MG63 (cell line): ENCODE results near the gene CRYZL1. TPM values are rescaled to one million over a fixed set of nuclear protein-coding genes. Genes with fewer than 3 reads are reported as not detected.

ENCODE experiments used
- DNase-seq: peaks from one replicate; pipeline ENCODE4 v3.0.0-alpha.2; 2020
- H3K27me3 ChIP-seq: fragments of 250-450 bp; sonication (Bioruptor Pico); 2 replicates; pipeline ENCODE4 v1.5.1; 2020; ENCODE audit warnings: mild to moderate bottlenecking, moderate library complexity
- H3K36me3 ChIP-seq: fragments of 250-450 bp; sonication (Bioruptor Pico); 2 replicates; pipeline ENCODE4 v1.5.1; 2020; ENCODE audit warnings: mild to moderate bottlenecking, moderate library complexity
- H3K4me3 ChIP-seq: fragments of 250-450 bp; sonication (Bioruptor Pico); 2 replicates; pipeline ENCODE4 v1.5.1; 2020; ENCODE audit warnings: mild to moderate bottlenecking, moderate library complexity
- H3K9me3 ChIP-seq: fragments of 250-450 bp; sonication (Bioruptor Pico); 2 replicates; pipeline ENCODE4 v1.5.1; 2020; ENCODE audit warnings: mild to moderate bottlenecking, moderate library complexity
- total RNA-seq: library from RNA; depleted of rRNA; stranded (reverse); fragments of >200 nt; shearing (Covaris generic); gene quantifications from 2 replicates; pipeline ENCODE4 v1.2.3, GENCODE V29; 2014; ENCODE audit warnings: low replicate concordance

The CRYZL1 gene
- total RNA-seq, 1 experiment from 2014 or later, result 7.8 TPM

- no peak for DNase-seq
- no peaks in the 10 kb centered on the region for H3K27me3 ChIP-seq
- H3K9me3 ChIP-seq, result no peaks in the 10 kb centered on the region
- H3K4me3 ChIP-seq, result no peak overlapping the region
- peaks cover 97% of the 10 kb centered on the region for H3K36me3 ChIP-seq
Measured at GRCh38 chr21:33557447-33557846, 84.1 kb downstream of the CRYZL1 start.

GRCh38 chr21:33554982-33555344, 86.6 kb downstream of the CRYZL1 start:
- Histone ChIP-seq H3K9me3 (no peaks in the 10 kb centered on the region), H3K36me3 (peaks cover 96% of the 10 kb centered on the region), H3K4me3 (no peak overlapping the region), H3K27me3 (no peaks in the 10 kb centered on the region)
- DNase-seq, result no peak

GRCh38 chr21:33554236-33554981, 87.1 kb downstream of the CRYZL1 start:
- Histone ChIP-seq H3K36me3 (peaks cover 96% of the 10 kb centered on the region), H3K27me3 (no peaks in the 10 kb centered on the region), H3K9me3 (no peaks in the 10 kb centered on the region), H3K4me3 (no peak overlapping the region)
- no peak for DNase-seq

- no peaks in the 10 kb centered on the region for H3K27me3 ChIP-seq
- no peaks in the 10 kb centered on the region for H3K9me3 ChIP-seq
- peaks cover 96% of the 10 kb centered on the region for H3K36me3 ChIP-seq
- DNase-seq, result no peak
- H3K4me3 ChIP-seq, result no peak overlapping the region
Measured at GRCh38 chr21:33552999-33553598, 88.4 kb downstream of the CRYZL1 start.

GRCh38 chr21:33552093-33552998, 89.2 kb downstream of the CRYZL1 start:
- no peak for DNase-seq
- H3K27me3 ChIP-seq, result no peaks in the 10 kb centered on the region
- no peak overlapping the region for H3K4me3 ChIP-seq
- H3K36me3 ChIP-seq, result peaks cover 93% of the 10 kb centered on the region
- H3K9me3 ChIP-seq, result no peaks in the 10 kb centered on the region

- H3K36me3 ChIP-seq, result peaks cover 95% of the 10 kb centered on the region
- H3K27me3 ChIP-seq, result no peaks in the 10 kb centered on the region
- no peaks in the 10 kb centered on the region for H3K9me3 ChIP-seq
- no peak overlapping the region for H3K4me3 ChIP-seq
- no peak for DNase-seq
Measured at GRCh38 chr21:33551664-33552063, 89.9 kb downstream of the CRYZL1 start.

GRCh38 chr21:33550772-33551660, 90.5 kb downstream of the CRYZL1 start:
- peaks cover 95% of the 10 kb centered on the region for H3K36me3 ChIP-seq
- H3K27me3 ChIP-seq, result no peaks in the 10 kb centered on the region
- no peak overlapping the region for H3K4me3 ChIP-seq
- no peak for DNase-seq
- no peaks in the 10 kb centered on the region for H3K9me3 ChIP-seq

- Histone ChIP-seq H3K36me3 (peaks cover 87% of the 10 kb centered on the region), H3K4me3 (no peak overlapping the region), H3K9me3 (no peaks in the 10 kb centered on the region), H3K27me3 (no peaks in the 10 kb centered on the region)
- DNase-seq, result no peak
Measured at GRCh38 chr21:33549848-33550771, 91.4 kb downstream of the CRYZL1 start.

GRCh38 chr21:33546086-33546485, 95.5 kb downstream of the CRYZL1 start:
- peak overlapping the region; percentile 91; the same call in 1 of the 2 replicates for H3K4me3 ChIP-seq
- peaks cover 65% of the 10 kb centered on the region for H3K36me3 ChIP-seq
- no peaks in the 10 kb centered on the region for H3K27me3 ChIP-seq
- H3K9me3 ChIP-seq, result no peaks in the 10 kb centered on the region
- no peak for DNase-seq

GRCh38 chr21:33544451-33545195, 96.9 kb downstream of the CRYZL1 start:
- peaks cover 62% of the 10 kb centered on the region for H3K36me3 ChIP-seq
- no peaks in the 10 kb centered on the region for H3K27me3 ChIP-seq
- peak overlapping the region; percentile 91 for H3K4me3 ChIP-seq
- no peaks in the 10 kb centered on the region for H3K9me3 ChIP-seq
- DNase-seq, result no peak

- H3K9me3 ChIP-seq, result no peaks in the 10 kb centered on the region
- DNase-seq, result peak; percentile 80
- H3K27me3 ChIP-seq, result no peaks in the 10 kb centered on the region
- peak overlapping the region; percentile 91 for H3K4me3 ChIP-seq
- H3K36me3 ChIP-seq, result peaks cover 62% of the 10 kb centered on the region
Measured at GRCh38 chr21:33543505-33544129, 97.9 kb downstream of the CRYZL1 start.

- Histone ChIP-seq H3K9me3 (no peaks in the 10 kb centered on the region), H3K27me3 (no peaks in the 10 kb centered on the region), H3K4me3 (peak within 1 kb of the TSS; percentile 91), H3K36me3 (peaks cover 62% of the 10 kb centered on the region)
- DNase-seq, result peak; percentile 99
Measured at GRCh38 chr21:33542640-33543504, 98.7 kb downstream of the CRYZL1 start, which contains the start of gene SON. Gene SON (plus strand): TSS chr21:33543038. CDS start chr21:33543093, 55 bp downstream.

- Histone ChIP-seq H3K27me3 (no peaks in the 10 kb centered on the region), H3K9me3 (no peaks in the 10 kb centered on the region), H3K4me3 (peak within 1 kb of the TSS; percentile 91), H3K36me3 (peaks cover 64% of the 10 kb centered on the region)
- peak; percentile 91 for DNase-seq
Measured at GRCh38 chr21:33541756-33542639, 99.5 kb downstream of the CRYZL1 start, which contains the start of gene GART. Gene GART (minus strand): TSS chr21:33542117. CDS start chr21:33539315, 2,802 bp downstream.
